Measurements from ENCODE around the gene DDC.

- TF ChIP-seq POLR2A (IDR thresholded peaks at IDR 0.05; ENCODE audit: low read length) (no peak), GATA1 (IDR thresholded peaks at IDR 0.05; ENCODE audit: low read depth, low read length) (no peak)
Observed at GRCh38 chr7:50608196-50608906, 43.1 kb upstream of the DDC start.
